Sigmoid colon (tissue), 4 donors: ENCODE results near the gene UQCRH.

Experiments
- CTCF ChIP-seq, 4 experiments: fragments of 450-650 bp in 3 of 4; fragments of 200-600 bp in 1 of 4; IDR thresholded peaks; one replicate each; pipeline ENCODE4 v1.5.1; 2016 to 2019; ENCODE audit warnings: antibody characterized with exemption in 4 of 4, mild to moderate bottlenecking in 3 of 4, moderate library complexity in 2 of 4
- EP300 ChIP-seq, 4 donors: sonication (generic); formaldehyde crosslinking; IDR thresholded peaks; one replicate each; pipeline ENCODE4 v1.6.1; 2017; ENCODE audit warnings: antibody characterized with exemption in 4 of 4

- TF ChIP-seq CTCF (IDR thresholded peaks at IDR 0.05) (no peak), EP300 (IDR thresholded peaks at IDR 0.05) (no peak)
Observed at GRCh38 chr1:46343351-46343695, 39.8 kb downstream of the UQCRH start.
